Activated CD8-positive, alpha-beta memory T cell treated with anti-CD3 and anti-CD28 coated beads, Interleukin-2, amount 50 U/mL, for 1 hour (primary cell): ENCODE measurements around the gene MVB12B.

Experiments
- DNase-seq: peaks from one replicate; pipeline ENCODE4 v3.0.0-alpha.2; 2020; ENCODE audit errors: extremely low read depth

The MVB12B gene

GRCh38 chr9:126303488-126303887, 23.1 kb upstream of the MVB12B start:
- no peak for DNase-seq

DNA sequence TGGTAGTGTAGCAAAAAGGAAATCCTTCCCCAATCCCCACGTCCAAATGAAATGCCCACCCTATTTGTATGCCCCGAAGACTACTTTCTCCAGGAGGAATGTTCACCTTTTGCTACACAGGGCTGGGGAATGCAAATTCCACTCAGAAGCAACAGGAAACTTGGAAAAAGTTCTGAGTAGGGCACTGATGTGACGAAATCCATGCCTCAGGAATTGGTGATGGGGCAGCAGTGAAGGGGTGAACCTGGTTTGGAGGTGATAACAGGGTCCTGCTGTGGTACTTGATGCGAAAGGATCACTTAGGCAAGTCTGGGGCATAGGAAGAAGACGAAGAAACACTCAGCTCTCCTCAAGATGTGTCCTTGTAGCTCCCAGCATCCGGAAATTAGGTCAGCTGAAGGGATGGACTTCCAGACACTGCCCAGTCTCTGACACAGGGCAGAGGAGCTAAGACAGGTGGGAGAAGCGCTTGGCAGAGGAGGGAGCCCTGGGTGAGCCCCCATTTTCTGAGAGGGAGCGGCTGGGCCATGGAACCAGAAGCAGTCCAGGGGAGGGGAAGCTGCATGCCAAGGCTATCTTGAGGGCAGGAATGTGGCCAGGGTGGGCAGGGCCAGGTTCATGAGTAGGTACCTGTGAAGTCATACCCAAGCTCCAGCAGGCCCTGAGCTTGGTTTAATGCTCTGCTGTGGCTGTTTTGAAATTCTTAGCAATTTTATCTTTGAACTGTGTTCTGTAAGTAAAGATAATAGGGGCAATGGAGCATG, 22.2 kb upstream of the MVB12B start:
- DNase-seq = no peak

DNA sequence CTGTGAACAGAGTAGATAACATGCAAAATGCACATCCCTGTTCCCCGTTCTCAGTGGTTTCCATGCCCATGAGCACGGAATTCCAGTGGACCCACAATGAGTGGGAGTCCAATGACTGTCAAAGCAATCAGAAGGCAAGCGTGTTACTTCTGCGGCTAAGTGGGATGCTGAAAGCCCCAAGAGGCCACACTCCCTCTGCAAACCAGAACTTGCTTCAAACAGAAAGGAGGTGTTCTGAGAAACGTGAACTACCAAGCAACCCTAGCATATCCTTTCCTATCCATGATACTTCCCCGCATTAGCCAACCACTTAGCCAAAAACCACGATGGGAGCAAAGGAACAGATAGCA, 21.7 kb upstream of the MVB12B start:
- no peak for DNase-seq

- DNase-seq = no peak
Observed at GRCh38 chr9:126306071-126306647, 20.5 kb upstream of the MVB12B start.

GRCh38 chr9:126307322-126308061, 19.1 kb upstream of the MVB12B start:
- DNase-seq = no peak

DNA sequence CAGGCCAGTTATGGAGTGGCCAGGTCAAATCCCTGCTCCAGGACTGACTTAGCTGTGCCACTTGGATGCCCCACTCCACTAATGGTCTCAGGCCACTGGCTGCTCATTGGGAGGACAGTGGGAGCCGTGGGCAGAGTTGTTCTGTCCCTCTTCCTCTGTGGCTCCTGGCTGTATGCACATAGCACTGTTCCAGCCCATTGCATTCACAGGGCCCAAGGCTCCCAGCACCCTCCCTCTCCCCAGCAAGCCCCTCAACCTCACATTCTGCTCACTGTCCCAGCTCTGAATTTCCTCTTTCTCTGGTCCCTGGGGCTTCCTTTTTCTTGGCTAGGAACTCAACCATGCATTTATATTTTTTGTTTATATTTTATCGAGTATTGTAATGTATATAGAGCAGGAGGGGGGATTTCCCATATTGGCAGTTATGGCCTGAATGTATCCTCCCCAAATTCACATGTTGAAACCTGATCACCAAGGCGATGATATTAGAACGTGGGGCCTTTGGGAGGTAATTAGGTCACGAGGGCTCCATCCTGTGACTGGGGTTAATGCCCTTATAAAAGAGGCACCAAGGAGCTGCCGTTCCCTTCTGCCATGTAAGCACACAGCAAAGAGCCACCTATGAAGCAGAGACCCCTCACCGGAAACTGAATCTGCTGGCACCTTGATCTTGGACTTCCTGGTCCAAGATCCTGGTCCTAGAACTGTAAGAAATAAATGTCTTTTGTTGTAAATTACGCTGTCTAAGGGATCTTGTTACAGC, 17.0 kb upstream of the MVB12B start:
- DNase-seq = no peak

DNA sequence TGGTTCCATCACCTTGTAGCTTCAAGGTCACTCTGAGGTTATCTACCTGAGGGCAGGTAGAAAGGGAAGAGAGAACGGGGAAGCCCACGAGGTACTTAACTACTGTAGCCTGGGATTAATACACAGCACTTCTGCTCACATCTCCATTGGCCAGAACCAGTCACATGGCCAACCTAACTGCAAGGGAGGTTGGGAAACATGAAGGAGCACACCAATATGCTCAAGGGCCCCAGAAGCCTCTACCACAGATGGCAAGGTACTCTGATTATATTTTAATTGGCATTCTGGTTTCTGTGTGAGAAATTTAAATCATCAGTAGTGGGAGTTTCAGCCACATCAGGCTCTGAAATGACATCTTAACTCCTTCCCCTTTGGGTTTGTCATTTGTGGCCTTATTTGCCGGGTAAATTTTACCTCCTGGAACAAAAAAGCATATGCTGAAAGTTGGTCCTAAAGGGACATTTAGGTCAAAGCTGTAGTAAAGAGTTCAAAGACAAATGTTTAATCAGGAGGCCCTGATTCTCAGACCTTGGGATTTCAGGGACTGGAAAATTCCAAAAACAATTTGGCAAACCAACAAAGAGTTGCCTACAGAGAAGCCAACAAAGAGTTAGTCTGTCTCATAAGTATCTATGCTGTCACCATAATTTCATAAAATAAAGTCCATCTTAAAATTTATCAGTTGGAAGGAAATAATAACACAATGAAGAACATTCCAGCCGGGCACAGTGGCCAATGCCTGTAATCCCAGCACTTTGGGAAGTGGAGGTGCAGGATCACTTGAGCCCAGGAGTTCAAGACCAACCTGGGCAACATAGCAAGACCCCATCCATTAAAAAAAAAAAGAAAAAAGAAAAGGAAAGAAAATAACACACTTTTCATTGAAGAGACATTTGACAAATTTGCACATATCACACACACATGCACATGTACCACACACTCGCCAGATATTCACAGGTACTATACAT, 13.8 kb upstream of the MVB12B start:
- no peak for DNase-seq

GRCh38 chr9:126316085-126316655, 10.5 kb upstream of the MVB12B start:
- DNase-seq = no peak

- no peak for DNase-seq
Observed at GRCh38 chr9:126317513-126317912, 9.1 kb upstream of the MVB12B start.

DNA sequence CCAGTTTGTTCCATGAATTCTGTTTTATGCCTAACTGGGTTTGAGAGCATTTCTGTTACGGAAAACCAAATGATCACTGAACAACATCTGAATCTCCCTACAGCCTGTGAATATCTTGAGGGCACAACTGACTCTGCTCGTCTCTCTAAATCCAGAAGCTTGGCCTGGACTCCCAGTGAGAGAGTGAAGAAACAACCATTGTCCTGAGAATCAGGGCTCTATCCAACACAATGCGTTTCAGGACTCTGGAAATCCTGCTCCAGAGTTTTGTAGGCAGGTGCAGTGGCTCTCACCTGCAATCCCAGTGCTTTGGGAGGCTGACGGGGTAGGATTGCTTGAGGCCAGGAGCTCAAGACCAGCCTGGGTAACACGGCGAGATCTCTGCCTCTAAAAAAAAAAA, 7.8 kb upstream of the MVB12B start:
- DNase-seq = no peak

DNA sequence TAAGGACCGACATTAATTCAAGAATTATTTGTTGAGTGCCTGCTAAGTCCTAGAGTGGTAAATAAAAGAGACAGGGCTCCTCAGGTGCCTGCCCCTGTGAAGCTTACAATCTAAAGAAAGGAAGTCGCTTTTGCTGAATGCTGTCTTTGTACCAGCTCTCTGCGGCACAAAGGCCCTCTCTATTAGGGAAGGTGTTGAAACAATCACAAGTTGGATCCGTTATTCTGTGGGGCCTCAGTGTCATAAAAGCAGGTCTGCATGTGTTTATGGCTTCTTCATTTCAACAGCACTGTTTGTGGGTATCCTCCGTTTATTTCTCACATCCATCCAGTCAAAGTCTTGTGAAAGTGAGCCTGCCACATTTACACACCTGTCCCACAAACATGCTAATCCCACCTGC, 7.0 kb upstream of the MVB12B start:
- no peak for DNase-seq

GRCh38 chr9:126320158-126320922, 6.3 kb upstream of the MVB12B start:
- no peak for DNase-seq

DNA sequence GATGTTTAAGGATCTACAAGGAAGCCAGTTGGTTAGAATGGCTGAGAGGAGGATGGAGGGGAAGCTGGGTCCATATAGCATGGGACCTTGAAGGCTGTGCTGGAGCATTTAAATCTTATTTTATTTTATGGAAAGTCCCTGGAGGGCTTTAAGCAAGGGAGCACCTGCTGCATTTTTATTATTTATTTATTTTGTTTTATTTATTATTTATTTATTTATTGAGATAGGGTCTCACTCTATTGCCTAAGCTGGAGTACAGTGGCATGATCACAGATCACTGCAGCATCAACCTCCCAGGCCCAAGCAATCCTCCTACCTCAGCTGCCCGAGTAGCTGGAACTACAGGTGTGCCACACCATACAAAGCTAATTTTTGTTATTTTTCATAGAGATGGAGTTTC, 4.9 kb upstream of the MVB12B start:
- no peak for DNase-seq

DNA sequence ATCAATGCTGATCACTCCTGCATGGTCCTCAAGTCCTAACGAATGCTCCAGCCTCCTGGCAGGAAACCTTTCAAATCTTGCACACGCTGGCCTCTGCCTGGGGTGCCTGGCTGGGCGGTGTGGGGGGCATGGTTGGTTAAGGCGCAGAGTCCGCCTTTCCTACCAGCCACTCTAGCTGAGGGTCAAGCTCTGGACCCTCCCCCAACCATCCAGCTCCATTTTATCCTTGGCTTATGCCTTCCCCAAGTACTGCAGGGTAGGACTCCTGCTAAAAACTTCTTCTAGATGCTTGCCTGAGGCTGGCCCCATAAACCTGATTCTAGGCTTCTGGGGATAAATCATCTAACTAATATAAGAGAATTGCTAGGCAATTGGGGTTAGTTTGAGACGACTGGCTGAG, 808 bp upstream of the MVB12B start:
- DNase-seq = no peak

GRCh38 chr9:126327006-126327713, 531 bp downstream of the MVB12B start:
- DNase-seq = no peak

- no peak for DNase-seq
Observed at GRCh38 chr9:126327714-126328185, 1.1 kb downstream of the MVB12B start.

DNA sequence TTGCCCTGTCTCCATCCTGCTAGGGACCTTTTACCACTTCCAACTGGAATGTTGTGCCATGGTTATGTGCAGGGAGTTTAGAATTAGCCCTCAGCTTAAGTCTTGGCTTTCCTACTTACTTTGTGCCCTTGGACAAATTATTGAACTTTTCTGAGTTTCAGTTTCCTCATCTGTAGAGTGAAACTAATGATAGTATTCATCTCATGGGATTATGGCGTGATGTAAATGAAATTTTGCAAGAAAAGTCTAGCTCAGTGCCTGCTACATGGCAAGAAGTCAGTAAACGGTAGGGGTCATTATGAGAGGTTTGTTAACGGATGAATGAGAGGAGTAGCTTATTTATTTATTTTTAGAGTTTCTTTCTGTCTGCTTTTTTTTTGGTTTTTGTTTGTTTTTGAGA, 1.8 kb downstream of the MVB12B start:
- DNase-seq = no peak

- DNase-seq = no peak
Observed at GRCh38 chr9:126329476-126330275, 3.0 kb downstream of the MVB12B start.
